ENCODE data around the gene MAGOHB.
A peak's percentile ranks its signal among the peaks of the same experiment; 100 is the strongest.
"Not testable (repeated sequence)": the region's sequence is repeated elsewhere in the genome, so short reads cannot be mapped to it uniquely, and the experiment has no call there.

MAGOHB gene

DNA sequence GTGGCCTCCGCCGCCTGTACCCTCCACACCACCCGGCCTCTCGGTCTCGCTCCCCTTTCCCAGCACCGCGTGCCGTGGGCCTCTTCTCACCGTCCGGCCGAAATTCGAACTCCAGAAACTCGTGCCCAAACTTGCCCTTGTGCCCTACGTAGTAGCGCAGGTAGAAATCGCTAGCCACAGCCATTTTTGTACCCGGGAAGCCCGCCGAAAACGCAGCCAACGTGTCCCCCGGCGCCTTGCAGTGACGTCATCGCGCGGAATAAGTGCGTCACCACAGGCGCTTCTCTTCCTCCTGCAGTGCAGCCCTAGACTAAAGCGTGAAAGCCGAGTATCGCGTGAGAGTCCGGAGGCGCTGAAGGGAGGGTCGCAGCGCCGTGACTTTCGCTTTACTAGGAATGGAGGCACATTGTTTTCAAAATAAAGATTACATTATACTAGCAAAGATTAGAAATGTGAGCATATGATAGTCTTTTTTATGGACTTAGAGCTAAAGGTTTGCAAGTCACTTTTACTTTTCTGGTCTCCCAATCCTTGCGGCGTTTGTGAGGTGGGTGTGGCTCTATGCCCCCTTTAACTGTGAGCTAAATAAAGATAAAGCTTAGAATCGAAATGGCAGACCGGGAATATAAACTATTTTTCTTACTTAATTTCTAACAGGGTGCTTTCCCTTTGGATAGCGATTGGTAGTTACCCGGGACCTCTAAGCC is at the start of gene MAGOHB:
Gene MAGOHB (minus strand): TSS at position 261 of the 707 bp plus-strand sequence. CDS start 77 bp downstream, at position 184.
- peak; percentile 47 to 94 (median 86) for DNase-seq

DNA sequence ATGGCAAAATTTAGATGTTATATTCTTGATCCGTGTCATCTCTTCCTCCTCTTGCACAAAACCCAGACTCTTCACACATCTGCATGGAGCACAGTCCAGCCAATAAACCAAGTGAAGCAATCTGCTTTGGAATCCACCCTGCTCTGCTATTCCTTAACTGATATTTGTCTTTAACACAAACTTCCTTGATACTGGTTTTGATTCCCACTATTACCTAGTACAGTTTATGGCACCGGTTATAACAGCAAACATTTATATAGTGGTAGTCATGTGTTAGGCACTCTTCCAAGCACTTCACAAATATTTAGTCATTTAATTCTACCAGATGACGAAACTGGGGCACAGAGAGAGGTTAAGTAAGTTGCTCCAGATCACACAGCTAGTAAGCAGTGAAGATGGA is 47.9 kb upstream of the MAGOHB start:
- no peak for DNase-seq

DNA sequence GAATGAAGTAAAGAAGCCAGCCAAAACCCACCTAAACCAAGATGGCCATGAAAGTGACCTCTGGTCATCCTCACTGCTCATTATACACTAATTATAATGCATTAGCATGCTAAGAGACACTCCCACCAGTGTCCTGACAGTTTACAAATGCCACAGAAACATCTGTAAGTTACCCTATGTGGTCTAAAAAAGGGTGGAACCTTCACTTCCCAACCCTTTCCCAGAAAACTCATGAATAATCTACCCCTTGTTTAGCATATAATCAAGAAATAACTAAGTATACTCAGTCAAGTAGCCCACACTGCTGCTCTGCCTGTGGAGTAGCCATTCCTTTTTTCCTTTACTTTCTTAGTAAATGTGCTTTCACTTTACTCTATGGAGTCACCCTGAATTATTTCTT is 40.6 kb upstream of the MAGOHB start:
- no peak for DNase-seq

DNA sequence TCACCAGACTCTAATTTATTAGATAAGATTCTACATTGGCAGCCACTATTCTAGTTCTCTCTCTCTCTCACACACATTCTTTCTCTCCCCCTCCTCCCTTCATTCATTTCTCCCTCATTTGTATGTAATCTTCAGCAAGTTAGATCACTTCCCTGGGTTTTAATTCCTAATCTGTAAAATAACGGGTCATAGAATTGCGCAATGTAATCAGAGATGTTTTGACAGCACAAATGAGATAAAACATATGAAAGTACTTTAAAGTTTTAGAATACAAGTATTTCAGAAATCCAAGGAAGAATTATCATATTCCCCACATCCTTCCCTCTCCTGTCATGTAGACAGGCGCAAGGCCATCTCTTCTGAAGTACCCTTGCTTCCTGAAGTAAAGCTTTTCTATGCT is 38.8 kb upstream of the MAGOHB start:
- no peak for DNase-seq

DNA sequence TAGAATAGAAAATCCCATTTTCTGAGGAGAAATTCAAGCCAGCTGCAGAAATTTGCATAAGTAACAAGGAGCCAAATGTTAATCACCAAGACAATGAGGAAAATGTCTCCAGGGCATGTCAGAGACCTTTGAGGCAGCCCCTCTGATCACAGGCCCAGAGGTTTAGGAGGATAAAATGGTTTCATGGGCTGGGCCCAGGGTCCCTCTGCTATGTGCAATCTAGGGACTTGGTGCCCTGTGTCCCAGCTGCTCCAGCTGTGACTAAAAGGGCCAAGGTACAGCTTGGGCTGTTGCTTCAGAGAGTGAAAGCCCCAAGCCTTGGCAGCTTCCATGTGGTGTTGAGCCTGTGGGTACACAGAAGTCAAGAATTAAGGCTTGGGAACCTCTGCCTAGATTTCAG is 33.2 kb upstream of the MAGOHB start:
- not testable (repeated sequence) for DNase-seq

DNA sequence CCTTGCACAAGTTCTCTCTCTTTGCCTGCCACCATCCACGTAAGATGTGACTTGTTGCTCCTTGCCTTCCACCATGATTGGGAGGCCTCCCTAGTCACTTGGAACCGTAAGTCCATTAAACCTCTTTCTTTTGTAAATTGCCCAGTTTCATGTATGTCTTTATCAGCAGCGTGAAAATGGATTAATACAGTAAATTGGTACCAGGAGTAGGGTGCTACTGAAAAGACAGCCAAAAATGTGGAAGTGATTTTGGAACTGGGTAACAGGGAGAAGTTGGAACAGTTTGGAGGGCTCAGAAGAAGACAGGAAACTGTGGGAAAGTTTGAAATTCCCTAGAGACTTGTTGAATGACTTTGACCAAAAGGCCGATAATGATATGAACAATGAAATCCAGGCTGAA is 32.5 kb upstream of the MAGOHB start:
- no peak for DNase-seq

DNA sequence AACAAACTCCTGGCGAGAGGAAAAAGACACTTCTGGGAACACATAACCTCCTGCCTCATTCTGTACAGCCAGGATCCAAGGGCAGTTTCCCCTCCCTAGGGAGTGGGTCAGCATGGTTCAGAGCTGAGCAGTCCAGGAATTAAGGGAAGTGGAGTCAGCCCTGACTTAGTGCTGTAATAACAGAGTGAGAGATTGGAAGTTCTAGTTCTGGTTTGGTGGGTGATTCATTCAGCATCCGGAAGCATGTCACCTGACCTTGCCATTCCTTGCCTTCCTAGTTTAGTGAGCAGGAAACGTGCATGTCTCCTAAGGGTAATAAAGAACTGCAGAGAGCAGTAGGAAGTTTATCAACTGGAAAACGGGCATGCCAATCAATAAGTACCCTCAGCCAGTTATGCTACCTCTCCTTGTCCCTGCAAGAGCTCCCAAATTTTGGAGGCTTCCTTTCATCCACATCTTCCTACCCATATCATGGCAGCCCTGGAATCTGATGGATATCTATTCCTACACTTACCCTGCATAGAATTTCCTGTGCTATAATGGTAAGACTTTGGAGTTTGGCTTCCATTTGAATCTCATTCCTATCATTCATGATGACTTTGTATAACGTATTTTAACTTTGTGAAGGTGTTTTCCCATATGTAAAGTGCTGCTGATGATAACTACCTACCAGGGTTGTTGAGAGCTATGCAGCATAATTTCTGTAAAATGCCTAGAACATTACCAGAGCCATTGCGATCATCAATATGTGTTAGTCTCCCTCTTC is 28.5 kb upstream of the MAGOHB start:
- DNase-seq = no peak

DNA sequence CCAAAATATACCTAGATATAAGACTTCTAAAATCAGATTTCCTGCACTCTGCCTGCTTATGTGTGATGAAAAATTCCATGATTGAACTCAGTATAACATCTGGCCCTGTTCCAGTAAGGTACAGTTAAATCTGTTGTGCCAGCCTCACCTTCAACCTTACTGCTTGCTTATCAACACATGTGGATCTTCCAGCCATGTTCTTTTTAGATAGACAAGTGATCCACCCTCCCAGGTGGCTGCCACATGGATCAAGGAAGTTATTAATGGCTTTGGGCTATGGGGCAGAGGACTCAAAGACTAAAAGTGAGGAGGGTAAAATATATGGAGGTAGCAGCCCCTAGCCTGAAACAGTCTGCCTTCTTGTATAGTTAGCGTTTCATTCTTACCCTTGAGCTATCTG is 25.3 kb upstream of the MAGOHB start:
- DNase-seq = no peak

DNA sequence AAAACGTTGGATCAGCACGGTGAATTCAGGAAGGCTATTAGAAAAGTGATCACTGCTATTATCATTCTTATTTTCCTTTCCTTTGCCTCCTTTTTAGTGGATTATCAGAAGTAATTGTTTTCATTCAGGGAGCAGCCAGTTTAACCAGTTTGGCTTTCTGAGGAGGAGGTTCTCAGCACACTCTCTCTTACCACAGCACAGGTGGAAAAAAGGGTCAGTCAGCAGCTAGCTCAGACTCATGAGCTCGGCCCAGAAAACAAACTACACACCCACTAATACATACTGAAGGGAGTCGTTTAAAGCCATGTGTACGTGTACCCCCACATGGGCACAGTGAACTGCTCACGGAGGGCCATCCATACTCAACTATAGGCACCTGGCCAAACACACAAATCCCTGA is 23.2 kb upstream of the MAGOHB start:
- DNase-seq = no peak

DNA sequence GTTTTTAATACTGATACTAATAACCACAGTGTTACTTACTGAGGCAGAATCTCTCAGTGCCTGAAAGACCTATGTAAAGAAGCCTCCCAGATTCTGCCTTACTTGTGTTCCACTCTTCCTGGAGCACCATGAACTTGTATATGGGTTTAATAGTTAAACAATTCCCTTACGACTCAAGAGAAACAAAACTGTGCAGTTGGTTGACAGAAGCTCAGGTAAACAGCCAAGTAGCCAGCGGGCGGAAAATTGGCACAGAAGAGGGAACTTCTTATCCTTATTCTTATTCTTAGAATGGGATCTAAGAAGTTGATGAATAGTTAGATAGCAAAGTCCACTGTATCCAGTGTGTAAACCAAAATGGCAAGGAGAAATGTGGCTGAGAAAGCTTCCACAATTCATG is 22.7 kb upstream of the MAGOHB start:
- DNase-seq = no peak

DNA sequence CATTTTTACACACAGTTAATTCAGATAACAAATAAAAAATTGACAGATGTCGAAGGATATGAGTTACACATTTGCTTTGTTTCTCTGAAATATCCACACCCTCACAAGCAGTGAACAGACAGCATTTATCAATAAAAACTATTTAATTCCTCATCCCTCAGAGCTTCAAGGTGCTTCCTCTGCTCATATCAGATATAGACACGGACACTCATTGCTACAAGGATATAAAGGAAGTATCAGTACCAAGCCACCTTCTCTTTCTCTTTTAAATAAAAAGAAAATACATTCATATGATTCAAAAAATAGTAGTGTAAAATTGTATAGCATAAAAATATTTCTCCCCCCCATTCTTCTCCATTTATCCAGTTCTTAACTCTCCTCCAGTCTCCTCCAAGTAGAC is 21.9 kb upstream of the MAGOHB start:
- no peak for DNase-seq

DNA sequence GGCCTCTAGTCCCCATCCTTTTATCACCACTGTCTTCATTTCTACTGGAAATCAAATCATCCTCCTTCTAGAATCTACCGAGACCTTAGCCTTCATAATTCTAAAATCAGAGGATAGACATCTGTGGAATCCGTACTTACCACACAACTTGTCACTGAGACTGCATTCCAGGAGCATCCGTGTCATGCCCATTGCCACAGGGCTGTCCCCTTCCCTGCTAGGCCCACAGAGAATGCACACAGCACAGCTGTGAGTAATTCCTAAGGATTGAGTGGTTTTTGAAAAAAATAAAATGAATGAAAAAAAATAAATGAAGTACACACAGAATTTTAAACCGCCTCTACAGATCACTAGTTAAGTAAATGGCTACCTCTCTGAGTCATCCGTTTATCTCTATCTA is 21.0 kb upstream of the MAGOHB start:
- no peak for DNase-seq

DNA sequence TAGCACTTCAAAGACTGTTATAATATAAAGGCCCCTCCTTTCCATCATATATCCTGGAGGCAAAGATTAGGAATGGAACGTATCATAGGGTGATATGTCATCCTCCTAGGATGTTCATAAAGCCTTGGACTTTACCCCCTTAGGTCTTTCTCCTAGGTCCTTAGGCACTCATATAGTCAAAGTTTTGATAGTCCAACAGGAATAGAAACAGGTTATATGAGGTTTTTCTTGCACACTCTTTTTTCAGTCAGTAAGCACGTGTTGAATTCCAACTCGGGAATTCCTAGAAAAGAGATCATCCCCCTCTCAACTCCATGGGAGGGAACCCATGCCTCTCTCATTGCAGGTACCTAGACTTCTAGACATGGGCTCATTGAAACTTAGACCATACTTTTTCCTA is 20.1 kb upstream of the MAGOHB start:
- DNase-seq = no peak

DNA sequence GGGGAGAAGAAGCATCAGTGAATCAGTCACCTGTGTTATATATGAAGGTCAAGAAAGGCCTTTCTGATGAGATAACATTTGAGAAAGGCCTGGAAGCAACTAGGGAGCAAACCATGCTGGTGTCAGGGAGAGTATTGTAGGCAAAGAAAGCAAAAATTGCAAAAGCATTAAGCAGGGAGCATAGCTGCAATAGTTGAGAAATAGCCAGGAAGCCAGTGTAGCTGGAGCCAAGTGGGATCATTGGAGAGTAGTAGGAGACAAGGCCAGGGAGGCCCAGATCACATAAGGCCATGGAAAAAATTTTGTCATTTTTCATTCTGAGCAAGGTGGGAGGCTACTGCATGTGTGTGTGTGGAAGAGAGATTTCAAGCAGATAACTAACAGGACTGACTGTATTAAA is 18.8 kb upstream of the MAGOHB start:
- DNase-seq = no peak

DNA sequence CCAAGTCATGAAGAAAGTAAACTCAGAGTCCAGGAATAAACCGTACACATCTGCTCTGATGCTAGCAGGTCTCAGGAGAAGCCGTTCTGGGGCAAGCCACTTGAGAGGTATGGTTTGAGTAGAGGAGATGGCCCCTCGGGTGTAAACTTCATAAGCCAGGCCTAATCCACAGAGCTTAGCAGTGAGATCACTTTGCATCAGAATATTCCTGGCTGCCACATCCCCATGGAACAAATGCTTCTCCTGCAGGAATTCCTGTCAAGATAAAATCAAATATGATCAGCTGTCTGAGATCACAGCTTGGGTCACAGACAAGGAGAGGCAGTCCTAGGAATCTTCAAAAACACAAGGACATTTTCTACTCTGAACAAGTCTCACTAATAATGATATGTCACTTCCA is 11.2 kb upstream of the MAGOHB start:
- DNase-seq = no peak

DNA sequence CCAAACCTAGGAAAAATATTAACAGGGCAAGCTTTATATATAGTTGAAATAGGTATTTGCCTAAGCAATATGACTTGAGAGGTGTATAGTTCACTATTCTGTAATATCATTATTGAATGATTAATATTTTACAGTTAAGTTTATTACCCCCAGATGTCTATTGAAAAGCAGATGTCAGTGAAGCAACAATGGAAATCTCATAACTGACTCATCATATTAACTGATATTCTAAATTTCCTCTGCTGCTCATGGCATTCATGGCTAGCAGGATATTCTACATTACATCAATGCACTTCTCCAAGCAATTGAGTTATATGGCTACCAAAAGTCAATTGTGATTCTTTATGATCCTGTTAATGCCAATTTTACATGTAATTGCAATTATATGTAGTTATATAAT is 9.7 kb upstream of the MAGOHB start:
- DNase-seq = no peak

DNA sequence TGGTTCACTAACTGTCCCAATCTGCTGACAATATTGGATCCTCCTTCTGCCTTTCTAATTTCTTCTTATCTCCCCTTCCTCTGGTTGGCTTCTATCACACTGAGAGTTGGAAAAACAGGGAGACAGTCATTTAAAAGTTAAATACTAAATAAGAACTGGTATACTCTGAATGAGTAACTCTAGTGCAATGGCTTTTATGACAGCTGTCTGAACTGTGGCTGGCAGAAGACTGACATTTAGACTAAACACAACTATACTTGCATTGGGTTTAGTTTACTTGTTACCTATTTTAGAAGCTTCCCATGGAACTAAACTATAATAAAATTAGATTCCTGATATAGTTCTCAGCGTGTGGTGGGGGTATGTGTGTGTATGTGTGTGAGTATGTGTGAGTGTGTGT is 7.9 kb upstream of the MAGOHB start:
- no peak for DNase-seq

DNA sequence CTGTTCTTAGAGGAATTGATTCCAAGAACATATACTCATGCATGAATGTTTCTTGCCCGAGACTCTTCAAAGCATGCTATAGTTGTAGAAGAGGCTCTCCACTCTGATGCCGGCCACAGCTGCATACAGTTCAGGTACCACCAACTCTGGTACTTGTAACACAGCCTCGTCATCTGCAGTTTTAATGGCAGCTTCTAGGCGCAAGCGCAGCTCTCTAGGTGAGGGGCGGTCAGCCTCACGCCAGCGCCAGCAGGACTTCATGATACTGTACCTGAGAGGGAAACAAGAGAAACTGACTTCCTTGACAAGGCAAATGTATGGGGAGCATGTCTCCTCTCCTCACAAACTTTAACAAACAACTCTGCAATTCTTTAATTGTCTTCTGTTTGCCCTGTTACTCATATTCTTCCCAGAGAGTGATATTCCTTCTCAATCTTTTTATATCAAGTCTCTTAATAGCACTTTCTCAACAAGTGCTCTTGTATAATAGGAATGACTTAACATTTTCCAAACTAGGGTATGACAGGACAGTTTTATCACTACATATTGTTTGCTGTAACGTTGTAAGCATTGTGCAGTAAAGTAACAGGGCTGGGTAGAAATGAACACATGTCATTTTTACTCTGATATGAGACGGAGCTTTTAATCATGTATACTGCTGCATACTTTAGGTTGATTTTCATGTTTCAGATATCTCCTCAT is 6.8 kb upstream of the MAGOHB start:
- no peak for DNase-seq

DNA sequence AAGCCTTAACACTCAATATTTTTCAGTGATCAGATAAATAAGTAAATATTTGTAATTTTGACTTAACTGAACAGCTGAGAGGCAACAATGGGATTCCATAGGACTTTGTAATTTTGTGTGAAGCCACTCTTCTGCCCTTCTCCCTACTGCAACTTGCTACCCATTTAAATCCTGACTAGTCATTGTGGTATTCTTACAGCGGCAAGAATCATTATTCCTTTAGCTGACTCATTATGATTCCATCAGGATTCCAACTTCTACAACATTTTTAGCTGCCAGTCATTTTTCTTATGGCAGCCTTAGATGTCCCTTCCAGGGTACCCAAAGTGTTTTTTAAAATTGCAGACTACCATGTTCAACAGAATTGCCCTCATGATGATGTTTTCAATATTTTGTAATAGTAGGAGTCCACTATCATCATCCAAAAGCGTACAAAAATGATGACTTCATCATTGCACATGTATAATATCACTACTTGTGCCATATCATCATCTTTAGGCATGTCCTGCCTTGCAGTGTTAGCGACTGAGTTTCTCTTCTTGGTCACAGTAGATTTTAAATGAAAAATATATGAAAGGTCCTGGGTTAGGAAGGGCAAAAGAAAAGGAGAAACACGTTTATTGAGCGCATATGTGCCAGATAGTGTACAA is 5.1 kb upstream of the MAGOHB start:
- DNase-seq = no peak

DNA sequence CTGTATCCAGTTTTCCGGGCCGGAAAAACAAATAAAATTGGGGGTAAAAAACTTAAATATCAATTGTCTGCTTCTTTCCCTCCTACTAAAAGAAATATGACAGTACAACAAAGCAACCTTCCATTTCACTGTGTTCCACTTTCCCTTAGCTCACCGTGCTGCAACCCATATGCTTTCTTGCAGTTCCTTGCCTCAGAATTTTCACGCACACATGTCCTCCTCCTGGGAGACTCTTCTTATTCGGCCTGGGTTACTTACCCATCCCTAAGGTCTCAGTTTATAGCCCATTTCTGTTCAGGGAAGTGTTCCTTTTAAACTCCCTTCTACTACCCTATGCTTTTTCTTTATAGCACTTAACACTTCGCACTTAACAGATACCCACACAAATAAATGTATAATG is 4.5 kb upstream of the MAGOHB start:
- DNase-seq = peak in 1 of 56 donors; percentile 3

DNA sequence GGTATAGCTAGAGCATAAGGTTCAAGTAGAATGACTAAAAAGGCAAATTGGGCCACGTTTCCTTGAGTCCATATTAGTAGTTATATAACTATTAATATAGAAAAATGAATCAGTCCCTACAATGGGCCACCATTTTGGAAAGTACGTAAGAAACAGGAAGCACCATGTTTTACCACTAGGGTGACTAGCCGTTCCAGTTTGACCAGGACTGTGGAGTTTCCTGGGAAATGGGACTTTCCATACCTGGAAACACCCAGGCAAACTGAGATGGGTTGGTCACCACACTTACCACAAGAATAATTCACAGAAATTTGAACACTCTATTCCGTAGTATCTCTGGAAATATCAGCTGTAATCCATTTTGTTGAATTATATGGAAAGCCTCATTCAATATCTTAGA is 2.1 kb upstream of the MAGOHB start:
- DNase-seq = no peak

DNA sequence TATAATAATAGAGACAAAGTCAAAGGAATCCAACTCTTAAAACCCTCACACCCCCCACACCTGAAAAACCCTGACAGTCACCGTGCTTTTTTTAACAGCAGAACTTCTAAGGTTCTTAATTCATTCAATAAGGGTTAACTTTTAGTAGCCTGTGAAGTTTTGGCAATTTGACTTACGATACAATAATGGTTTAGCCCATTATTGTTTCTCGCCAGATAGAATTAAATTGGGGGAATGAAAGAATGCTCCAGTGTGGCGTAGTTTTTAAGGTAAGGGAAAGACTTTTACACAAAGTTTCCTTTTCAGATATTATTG is 604 bp upstream of the MAGOHB start:
- peak in 1 of 56 donors; percentile 36 for DNase-seq

All from nucleus accumbens (tissue), 56 donors.